DND-41 (cell line): Measurements from ENCODE around the gene DNAAF6.

ENCODE experiments used
- EZH2 ChIP-seq: IDR thresholded peaks from 3 replicates; pipeline ENCODE4 v1.6.1; 2012; ENCODE audit warnings: borderline replicate concordance, low read depth, mild to moderate bottlenecking, moderate library complexity, low read length, inconsistent platforms; ENCODE audit not compliant: severe bottlenecking
- TF ChIP-seq, protein P1 (sequence below): IDR thresholded peaks from 2 replicates; pipeline ENCODE4 v1.5.1; 2012; ENCODE audit warnings: borderline replicate concordance, low read length, moderate library complexity, mild to moderate bottlenecking; ENCODE audit not compliant: poor library complexity, severe bottlenecking; ENCODE audit errors: extremely low read depth

- TF ChIP-seq, protein P1, sequence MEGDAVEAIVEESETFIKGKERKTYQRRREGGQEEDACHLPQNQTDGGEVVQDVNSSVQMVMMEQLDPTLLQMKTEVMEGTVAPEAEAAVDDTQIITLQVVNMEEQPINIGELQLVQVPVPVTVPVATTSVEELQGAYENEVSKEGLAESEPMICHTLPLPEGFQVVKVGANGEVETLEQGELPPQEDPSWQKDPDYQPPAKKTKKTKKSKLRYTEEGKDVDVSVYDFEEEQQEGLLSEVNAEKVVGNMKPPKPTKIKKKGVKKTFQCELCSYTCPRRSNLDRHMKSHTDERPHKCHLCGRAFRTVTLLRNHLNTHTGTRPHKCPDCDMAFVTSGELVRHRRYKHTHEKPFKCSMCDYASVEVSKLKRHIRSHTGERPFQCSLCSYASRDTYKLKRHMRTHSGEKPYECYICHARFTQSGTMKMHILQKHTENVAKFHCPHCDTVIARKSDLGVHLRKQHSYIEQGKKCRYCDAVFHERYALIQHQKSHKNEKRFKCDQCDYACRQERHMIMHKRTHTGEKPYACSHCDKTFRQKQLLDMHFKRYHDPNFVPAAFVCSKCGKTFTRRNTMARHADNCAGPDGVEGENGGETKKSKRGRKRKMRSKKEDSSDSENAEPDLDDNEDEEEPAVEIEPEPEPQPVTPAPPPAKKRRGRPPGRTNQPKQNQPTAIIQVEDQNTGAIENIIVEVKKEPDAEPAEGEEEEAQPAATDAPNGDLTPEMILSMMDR, result no peak
- no peak for TF ChIP-seq EZH2
These were observed 7.1 kb downstream of the DNAAF6 start for GRCh38 chrX:107213477-107213876.
